NCI-H748 (cell line): Measurements from ENCODE around the gene RNF26.

Source experiments
- DNase-seq: peaks from one replicate; lab custom pipeline; 2025; ENCODE audit not compliant: unreplicated experiment; lab: John Stamatoyannopoulos, UW

RNF26 gene

DNA sequence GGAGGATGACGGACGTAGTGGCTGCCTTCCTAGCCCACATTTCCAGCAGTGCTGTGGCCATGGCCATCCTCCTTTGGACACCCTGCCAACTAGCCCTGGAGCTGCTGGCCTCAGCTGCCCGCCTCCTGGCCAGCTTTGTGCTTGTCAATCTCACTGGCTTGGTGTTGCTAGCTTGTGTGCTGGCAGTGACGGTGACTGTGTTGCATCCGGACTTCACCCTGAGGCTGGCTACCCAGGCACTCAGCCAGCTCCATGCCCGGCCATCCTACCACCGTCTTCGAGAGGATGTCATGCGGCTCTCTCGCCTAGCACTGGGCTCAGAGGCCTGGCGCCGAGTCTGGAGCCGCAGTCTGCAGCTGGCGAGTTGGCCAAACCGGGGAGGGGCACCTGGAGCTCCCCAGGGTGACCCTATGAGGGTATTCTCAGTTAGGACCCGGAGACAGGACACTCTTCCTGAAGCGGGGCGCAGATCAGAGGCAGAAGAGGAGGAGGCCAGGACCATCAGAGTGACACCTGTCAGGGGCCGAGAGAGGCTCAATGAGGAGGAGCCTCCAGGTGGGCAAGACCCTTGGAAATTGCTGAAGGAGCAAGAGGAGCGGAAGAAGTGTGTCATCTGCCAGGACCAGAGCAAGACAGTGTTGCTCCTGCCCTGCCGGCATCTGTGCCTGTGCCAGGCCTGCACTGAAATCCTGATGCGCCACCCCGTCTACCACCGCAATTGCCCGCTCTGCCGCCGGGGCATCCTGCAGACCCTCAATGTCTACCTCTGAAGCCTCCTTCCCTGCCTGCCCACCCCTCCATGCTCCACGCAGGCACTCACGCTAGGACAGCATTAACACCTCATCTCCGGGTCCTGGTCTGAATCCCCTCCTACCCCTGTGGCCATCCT lies 1.6 kb downstream of the RNF26 start:
- no peak for DNase-seq

GRCh38 chr11:119336744-119337469 lies 2.6 kb downstream of the RNF26 start:
- DNase-seq = no peak

DNA sequence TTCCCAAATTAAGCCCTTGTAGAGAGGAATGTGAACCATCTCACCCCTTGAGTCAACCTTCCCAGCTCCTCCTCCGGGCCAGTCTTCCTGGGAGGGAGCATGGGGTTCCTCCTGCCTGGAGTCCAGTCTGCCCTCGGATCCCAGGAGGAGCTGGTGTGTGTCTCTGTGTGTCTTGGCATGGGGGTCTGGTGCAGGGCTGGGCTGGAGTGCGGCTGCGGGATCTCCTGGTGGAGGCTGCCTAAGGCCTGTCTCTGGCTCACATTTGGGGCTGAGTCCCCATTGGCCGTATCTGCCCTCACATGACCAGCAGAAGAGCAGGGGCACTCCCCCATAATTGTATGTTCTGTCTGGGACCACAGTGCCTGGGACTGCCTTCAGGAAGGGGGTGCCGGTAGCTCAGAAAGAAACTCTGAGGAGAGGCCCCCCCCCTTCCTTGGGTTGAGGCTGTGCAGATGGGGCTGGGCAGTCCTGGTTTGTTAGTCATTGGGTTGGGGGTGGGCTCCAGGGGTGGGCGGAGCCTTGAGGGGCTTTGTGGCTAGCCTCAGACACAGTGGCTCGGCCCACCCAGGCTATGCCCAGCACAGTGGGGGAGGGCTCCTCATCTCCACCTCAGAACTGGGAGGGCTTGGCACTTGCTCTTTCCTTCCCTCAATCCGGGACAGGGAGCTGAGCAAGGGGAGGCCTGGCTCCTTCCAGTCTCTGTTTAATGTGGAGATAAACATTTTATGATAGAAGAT lies 3.4 kb downstream of the RNF26 start:
- DNase-seq = no peak

- DNase-seq = peak; percentile 60
These were observed 4.1 kb downstream of the RNF26 start for GRCh38 chr11:119338318-119338890.

GRCh38 chr11:119338965-119339588 lies 4.8 kb downstream of the RNF26 start:
- no peak for DNase-seq

DNA sequence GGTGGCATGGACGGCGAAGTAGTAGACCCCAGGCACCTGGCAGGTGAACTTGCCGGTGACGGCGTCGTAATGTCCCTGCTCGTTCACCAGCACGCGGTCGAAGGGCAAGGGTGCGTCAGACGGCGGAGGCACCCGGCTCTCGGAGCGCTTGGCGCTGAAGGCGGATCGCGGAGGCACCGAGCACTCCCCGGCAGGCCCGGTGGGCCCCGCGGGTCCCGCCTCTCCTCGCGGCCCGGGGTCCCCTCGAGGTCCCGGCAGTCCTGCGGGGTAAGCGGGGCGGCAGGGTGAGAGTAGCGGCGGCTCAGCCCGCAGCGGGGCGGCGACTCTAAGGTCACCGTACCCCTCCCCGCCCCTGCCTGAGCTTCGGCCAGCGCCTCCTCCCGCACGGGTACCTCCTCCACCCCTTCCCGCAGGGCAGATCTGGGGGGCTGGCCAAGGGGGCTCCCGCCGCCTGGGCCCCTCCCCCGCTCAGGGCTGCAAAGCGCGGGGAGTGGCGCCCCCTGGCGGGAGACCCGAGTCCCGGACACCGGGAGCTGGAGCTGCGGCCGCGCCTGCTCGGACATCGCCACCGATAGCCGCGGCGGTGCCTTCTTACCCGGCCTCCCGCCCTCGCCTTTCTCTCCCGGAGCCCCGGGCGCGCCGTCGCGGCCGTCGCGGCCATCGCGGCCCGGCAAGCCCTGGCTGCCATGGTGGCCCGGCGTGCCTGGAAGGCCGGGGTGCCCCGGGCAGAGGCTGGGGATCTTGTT lies 5.4 kb downstream of the RNF26 start:
- peak; percentile 41 for DNase-seq

DNA sequence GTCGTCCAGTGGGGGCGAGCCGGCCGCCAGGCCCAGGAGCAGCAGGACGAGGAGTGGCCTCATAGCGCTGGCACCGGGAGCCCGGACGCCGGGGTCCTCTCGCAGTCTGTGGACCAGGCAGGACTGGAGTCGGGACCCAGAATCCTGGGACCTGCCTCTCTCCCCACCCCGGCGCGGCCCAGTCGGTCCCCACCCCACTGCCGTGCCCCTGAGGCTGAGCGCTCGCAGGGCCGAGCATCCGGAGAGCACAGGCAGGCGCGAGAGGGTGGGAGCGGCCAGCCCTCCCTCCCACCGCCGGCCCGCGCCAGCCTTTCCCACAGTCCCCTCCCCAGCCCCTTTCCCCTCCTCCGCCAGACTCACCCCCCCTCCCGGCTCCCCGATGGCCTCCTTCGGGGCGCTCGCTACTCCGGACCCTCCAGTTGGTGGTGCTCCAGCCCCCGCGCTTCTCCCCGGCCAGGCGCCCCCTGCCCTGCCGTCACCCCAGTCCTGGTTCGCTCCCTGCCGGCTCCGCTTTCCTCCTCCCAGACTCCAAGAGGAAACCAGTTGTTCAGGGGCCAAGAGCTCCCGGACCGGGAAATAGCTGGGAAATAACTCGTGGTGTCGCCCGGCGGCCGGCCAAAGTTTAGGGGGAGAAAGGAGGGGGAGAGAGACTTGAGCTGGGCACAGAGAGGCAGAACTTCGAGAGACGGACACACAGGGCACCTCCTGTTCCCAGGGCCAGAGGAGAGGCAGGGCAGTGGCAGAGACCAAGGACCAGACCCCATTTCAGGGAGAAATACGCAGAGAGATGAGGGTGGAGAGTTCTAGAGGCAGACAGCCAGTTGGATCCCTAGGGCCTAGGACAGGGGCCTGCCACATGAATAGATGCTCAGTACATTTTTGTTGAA lies 6.3 kb downstream of the RNF26 start, which contains the start of gene C1QTNF5:
TSS of gene C1QTNF5 (minus strand) at position 549 of the 887 bp plus-strand sequence. CDS start at position 63, 486 bp downstream.
- DNase-seq = no peak

- no peak for DNase-seq
These were observed 7.1 kb downstream of the RNF26 start for GRCh38 chr11:119341222-119342022.

DNA sequence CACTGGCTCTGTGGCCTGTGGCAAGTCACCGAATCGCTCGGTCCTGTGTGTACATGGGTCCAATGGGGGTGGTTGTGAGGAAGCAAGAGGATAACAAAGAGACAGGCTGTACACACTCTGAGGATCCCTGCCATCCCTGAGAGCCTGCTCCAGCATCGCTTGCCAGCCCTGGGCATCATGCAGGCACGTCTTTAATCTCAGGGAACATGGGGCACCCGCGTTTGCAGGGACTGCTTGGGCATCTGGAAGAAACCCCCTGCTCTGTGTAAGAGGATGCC lies 7.6 kb downstream of the RNF26 start:
- no peak for DNase-seq

- no peak for DNase-seq
These were observed 8.2 kb downstream of the RNF26 start for GRCh38 chr11:119342362-119343130.

DNA sequence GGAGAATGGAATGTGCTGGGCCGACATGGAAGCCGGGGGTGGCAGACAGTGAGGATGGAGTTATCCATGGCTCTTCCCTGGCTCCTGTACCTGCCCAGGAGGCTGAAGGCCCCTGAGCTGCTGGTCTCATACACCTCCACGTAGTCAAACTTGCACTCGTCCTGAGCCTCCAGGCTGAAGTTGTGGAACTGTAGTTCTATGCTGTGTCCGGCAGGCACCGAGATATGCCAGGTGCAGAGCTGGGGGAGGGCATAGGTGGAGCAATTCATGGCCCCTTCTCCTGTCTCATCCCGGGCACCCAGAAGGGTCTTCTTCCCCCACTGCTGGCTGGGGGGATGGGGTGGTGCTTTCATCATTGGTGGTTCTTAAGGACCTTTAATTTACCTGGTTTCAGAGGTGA lies 9.4 kb downstream of the RNF26 start:
- no peak for DNase-seq

GRCh38 chr11:119344291-119345010 lies 10.1 kb downstream of the RNF26 start:
- no peak for DNase-seq

DNA sequence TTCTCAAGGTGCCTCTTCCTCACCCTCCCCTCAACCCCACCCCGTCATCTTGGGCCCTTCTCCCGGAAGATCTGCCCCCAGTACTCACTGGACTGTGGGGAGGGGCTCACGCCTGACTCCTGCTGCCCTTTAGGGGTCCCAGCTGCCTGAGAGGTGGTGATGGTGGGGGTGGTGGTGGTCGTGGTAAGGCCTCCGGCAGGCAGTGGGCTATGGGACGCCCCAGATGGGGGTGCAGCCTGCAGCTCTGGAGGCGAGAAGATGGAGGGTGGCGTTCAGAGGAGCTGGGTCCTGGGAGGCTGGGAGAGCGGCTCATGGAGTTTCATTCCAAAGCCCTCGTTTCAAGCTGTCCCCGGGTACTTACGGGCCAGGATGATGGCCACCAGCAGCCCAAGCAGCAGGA lies 11.4 kb downstream of the RNF26 start:
- no peak for DNase-seq

GRCh38 chr11:119346605-119347004 lies 12.3 kb downstream of the RNF26 start, which contains the start of gene MFRP:
Gene MFRP (minus strand): TSS chr11:119346705. CDS start chr11:119346513, 192 bp downstream.
- DNase-seq = no peak

GRCh38 chr11:119347242-119347641 lies 12.9 kb downstream of the RNF26 start:
- DNase-seq = no peak

DNA sequence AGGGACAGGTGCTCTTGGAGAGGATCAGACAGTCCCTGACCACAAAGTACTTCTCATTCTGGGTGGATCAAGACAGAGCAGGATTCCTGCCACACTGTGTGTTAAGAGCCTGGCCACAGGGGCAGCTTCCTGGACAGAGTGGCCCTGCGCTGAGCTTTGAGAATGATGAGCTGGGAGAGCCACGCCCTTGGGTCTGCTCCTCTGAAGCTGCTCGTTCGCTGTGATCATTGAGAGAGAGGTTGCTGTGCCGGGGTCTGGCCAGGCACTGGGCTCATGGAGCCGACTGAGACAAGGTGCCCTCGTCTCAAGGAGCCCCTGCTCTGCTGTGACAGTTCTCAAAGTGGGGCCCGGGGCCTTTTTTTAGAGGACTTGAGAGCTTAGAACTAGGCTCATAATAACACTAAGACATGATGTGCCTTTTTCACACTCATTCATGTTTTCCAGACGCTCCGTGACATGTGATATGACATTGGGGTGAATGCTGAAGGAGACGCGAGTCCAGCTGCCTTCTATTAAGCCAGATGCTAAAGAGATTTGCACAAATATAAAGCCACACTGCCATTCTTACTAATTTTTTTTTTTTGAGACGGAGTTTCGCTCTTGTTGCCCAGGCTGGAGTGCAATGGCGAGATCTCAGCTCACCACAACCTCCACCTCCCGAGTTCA lies 13.7 kb downstream of the RNF26 start:
- DNase-seq = peak; percentile 12
